ENCODE data around the gene ARPC2. TPM values are rescaled to one million over a fixed set of nuclear protein-coding genes. Genes with fewer than 3 reads are reported as not detected.

ARPC2 gene
- total and polyA plus RNA-seq, 3 experiments from 2014 or later: 575 to 970 (median 600) TPM

- Histone ChIP-seq H3K9me3 (ENCODE audit: low read length) (no peaks in the 10 kb centered on the region), H3K27ac (ENCODE audit: low read depth, low read length) (peak overlapping the region; percentile 92), H3K27me3 (ENCODE audit: insufficient read depth, low read length, poor library complexity, severe bottlenecking) (no peaks in the 10 kb centered on the region), H3K4me3 (ENCODE audit: low read length) (peak overlapping the region; percentile 87), H3K4me1 (ENCODE audit: insufficient read depth, low read length) (peaks cover 51% of the 10 kb centered on the region), H3K36me3 (ENCODE audit: insufficient read depth, low read length) (peaks cover 12% of the 10 kb centered on the region)
- Mint-ChIP-seq H3K27me3 (no peaks in the 10 kb centered on the region), H3K36me3 (peaks cover 0 to 59% (median 18%) of the 10 kb centered on the region in 3 donors), H3K4me1 (peaks cover 53 to 60% (median 56%) of the 10 kb centered on the region in 3 donors), H3K4me3 (peak overlapping the region; percentile 85 to 97 (median 93)), H3K9me3 (peaks cover 0 to 3% (median 0%) of the 10 kb centered on the region in 5 donors), H3K27ac (peak overlapping the region; percentile 91 to 100 (median 98))
- DNase-seq: peak in 3 of 5 donors; percentile 4 to 39 (median 39)
- POLR2A ChIA-PET: interaction anchor here (0.6 to 1.9 kb wide), 5 partner anchors 8 to 52 kb away, joined by 3 to 7 read pairs (median 5); partner anchors contain the start of genes AAMP and PNKD
- CTCF ChIA-PET: interaction anchor here (1.0 to 2.7 kb wide), 4 partner anchors 11 to 55 kb away, joined by 3 to 13 read pairs (median 6); no protein-coding TSS in a partner anchor
Measured at GRCh38 chr2:218218268-218219185, 1.5 kb downstream of the ARPC2 start.

GRCh38 chr2:218219934-218220333, 2.9 kb downstream of the ARPC2 start:
- Mint-ChIP-seq H3K27me3 (no peaks in the 10 kb centered on the region), H3K4me1 (peaks cover 67 to 74% (median 70%) of the 10 kb centered on the region in 3 donors), H3K27ac (peak overlapping the region; percentile 57 to 100 (median 98)), H3K9me3 (peaks cover 0 to 3% (median 0%) of the 10 kb centered on the region in 5 donors), H3K36me3 (peaks cover 8 to 73% (median 22%) of the 10 kb centered on the region in 3 donors), H3K4me3 (peak overlapping the region; percentile 85 to 97 (median 93))
- Histone ChIP-seq H3K4me1 (ENCODE audit: insufficient read depth, low read length) (peaks cover 65% of the 10 kb centered on the region), H3K27ac (ENCODE audit: low read depth, low read length) (no peak overlapping the region), H3K36me3 (ENCODE audit: insufficient read depth, low read length) (peaks cover 17% of the 10 kb centered on the region), H3K27me3 (ENCODE audit: insufficient read depth, low read length, poor library complexity, severe bottlenecking) (no peaks in the 10 kb centered on the region), H3K4me3 (ENCODE audit: low read length) (peak overlapping the region; percentile 87), H3K9me3 (ENCODE audit: low read length) (no peaks in the 10 kb centered on the region)
- DNase-seq: no peak
- POLR2A ChIA-PET: interaction anchor here (0.8 to 2.8 kb wide), 4 partner anchors 10 to 37 kb away, joined by 3 to 10 read pairs (median 6); no protein-coding TSS in a partner anchor
- CTCF ChIA-PET: interaction anchor here (1.0 to 2.7 kb wide), 4 partner anchors 9 to 53 kb away, joined by 3 to 13 read pairs (median 5); no protein-coding TSS in a partner anchor

- no peaks in the 10 kb centered on the region for H3K27me3 Mint-ChIP-seq
- H3K9me3 Mint-ChIP-seq: peaks cover 0 to 3% (median 0%) of the 10 kb centered on the region in 5 donors
- H3K27ac Mint-ChIP-seq: peak overlapping the region; percentile 21 to 100 (median 98)
- H3K27ac ChIP-seq (ENCODE audit: low read depth, low read length): peak overlapping the region; percentile 1
- ChIA-PET CTCF (interaction anchor here (1.2 to 2.7 kb wide), 6 partner anchors 8 to 49 kb away, joined by 3 to 13 read pairs (median 4); partner anchors contain the start of genes AAMP and PNKD), POLR2A (interaction anchor here (0.6 to 2.8 kb wide), 4 partner anchors 9 to 52 kb away, joined by 4 to 10 read pairs (median 6); no protein-coding TSS in a partner anchor)
- peaks cover 74% of the 10 kb centered on the region for H3K4me1 ChIP-seq (ENCODE audit: insufficient read depth, low read length)
- peak overlapping the region; percentile 87 for H3K4me3 ChIP-seq (ENCODE audit: low read length)
- H3K27me3 ChIP-seq (ENCODE audit: insufficient read depth, low read length, poor library complexity, severe bottlenecking): no peaks in the 10 kb centered on the region
- H3K36me3 ChIP-seq (ENCODE audit: insufficient read depth, low read length): peaks cover 19% of the 10 kb centered on the region
- H3K36me3 Mint-ChIP-seq: peaks cover 8 to 84% (median 25%) of the 10 kb centered on the region in 3 donors
- H3K4me1 Mint-ChIP-seq: peaks cover 75 to 83% (median 81%) of the 10 kb centered on the region in 3 donors
- peak in 1 of 5 donors; percentile 9 for DNase-seq
- no peaks in the 10 kb centered on the region for H3K9me3 ChIP-seq (ENCODE audit: low read length)
- peak overlapping the region; percentile 64 to 97 (median 93) for H3K4me3 Mint-ChIP-seq
Measured at GRCh38 chr2:218221000-218221399, 4.0 kb downstream of the ARPC2 start.

- no peaks in the 10 kb centered on the region for H3K9me3 ChIP-seq (ENCODE audit: low read length)
- peaks cover 71% of the 10 kb centered on the region for H3K4me1 ChIP-seq (ENCODE audit: insufficient read depth, low read length)
- H3K4me3 Mint-ChIP-seq: peak overlapping the region; percentile 70 to 97 (median 91)
- POLR2A ChIA-PET: no interaction called here
- peaks cover 8 to 92% (median 33%) of the 10 kb centered on the region in 3 donors for H3K36me3 Mint-ChIP-seq
- H3K4me1 Mint-ChIP-seq: peaks cover 81 to 90% (median 89%) of the 10 kb centered on the region in 3 donors
- H3K27me3 ChIP-seq (ENCODE audit: insufficient read depth, low read length, poor library complexity, severe bottlenecking): no peaks in the 10 kb centered on the region
- DNase-seq: peak in 1 of 5 donors; percentile 8
- H3K27ac ChIP-seq (ENCODE audit: low read depth, low read length): peak overlapping the region; percentile 0
- peaks cover 28% of the 10 kb centered on the region for H3K36me3 ChIP-seq (ENCODE audit: insufficient read depth, low read length)
- peak overlapping the region; percentile 67 to 100 (median 94) for H3K27ac Mint-ChIP-seq
- no peaks in the 10 kb centered on the region for H3K9me3 Mint-ChIP-seq
- no peaks in the 10 kb centered on the region for H3K27me3 Mint-ChIP-seq
- H3K4me3 ChIP-seq (ENCODE audit: low read length): peak overlapping the region; percentile 7
- CTCF ChIA-PET: interaction anchor here (0.6 kb wide), 1 partner anchor 70 kb away, joined by 3 read pairs; no protein-coding TSS in a partner anchor
Measured at GRCh38 chr2:218223046-218223445, 6.1 kb downstream of the ARPC2 start.

DNA sequence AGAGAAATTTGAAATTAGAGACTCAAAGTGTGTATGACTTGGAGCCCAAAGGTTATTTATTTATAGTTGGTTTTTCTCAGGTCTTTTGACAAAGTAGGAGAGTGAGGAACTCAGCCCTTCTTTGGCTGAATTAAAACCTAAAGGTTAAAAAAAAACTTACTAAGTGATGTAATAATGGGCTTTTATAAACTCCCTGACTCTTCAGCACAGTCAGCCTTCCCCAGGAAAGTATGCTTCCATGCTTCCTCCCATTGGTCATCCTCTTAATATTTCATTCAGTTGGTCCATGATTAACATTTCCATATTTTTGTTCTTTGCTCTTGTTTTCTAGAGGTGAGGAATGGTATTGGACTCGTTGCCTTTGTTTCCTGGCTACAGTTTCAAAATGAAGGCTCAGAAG, 7.2 kb downstream of the ARPC2 start:
- Histone ChIP-seq H3K4me3 (ENCODE audit: low read length) (no peak overlapping the region), H3K4me1 (ENCODE audit: insufficient read depth, low read length) (peaks cover 82% of the 10 kb centered on the region), H3K27me3 (ENCODE audit: insufficient read depth, low read length, poor library complexity, severe bottlenecking) (no peaks in the 10 kb centered on the region), H3K36me3 (ENCODE audit: insufficient read depth, low read length) (peaks cover 35% of the 10 kb centered on the region), H3K27ac (ENCODE audit: low read depth, low read length) (no peak overlapping the region), H3K9me3 (ENCODE audit: low read length) (no peaks in the 10 kb centered on the region)
- peak overlapping the region; percentile 67 to 100 (median 94) for H3K27ac Mint-ChIP-seq
- CTCF ChIA-PET: interaction anchor here (1.1 to 1.8 kb wide), 2 partner anchors 9 to 15 kb away, joined by 3 to 4 read pairs; no protein-coding TSS in a partner anchor
- peak overlapping the region; percentile 36 to 96 (median 91) for H3K4me3 Mint-ChIP-seq
- peaks cover 87 to 96% (median 96%) of the 10 kb centered on the region in 3 donors for H3K4me1 Mint-ChIP-seq
- POLR2A ChIA-PET: no interaction called here
- H3K36me3 Mint-ChIP-seq: peaks cover 8 to 93% (median 34%) of the 10 kb centered on the region in 3 donors
- H3K9me3 Mint-ChIP-seq: no peaks in the 10 kb centered on the region
- H3K27me3 Mint-ChIP-seq: no peaks in the 10 kb centered on the region
- no peak for DNase-seq

- peak overlapping the region in 6 of 7 donors; percentile 34 to 59 (median 46) for H3K4me3 Mint-ChIP-seq
- peaks cover 87 to 95% (median 91%) of the 10 kb centered on the region in 3 donors for H3K4me1 Mint-ChIP-seq
- DNase-seq: no peak
- peaks cover 17 to 89% (median 28%) of the 10 kb centered on the region in 3 donors for H3K36me3 Mint-ChIP-seq
- H3K9me3 Mint-ChIP-seq: no peaks in the 10 kb centered on the region
- ChIA-PET POLR2A (interaction anchor here (0.9 to 2.0 kb wide), 2 partner anchors 9 to 44 kb away, joined by 3 to 7 read pairs; partner anchors contain the start of genes ARPC2 and PNKD), CTCF (interaction anchor here (1.2 to 2.7 kb wide), 7 partner anchors 10 to 46 kb away, joined by 3 to 9 read pairs (median 5); partner anchors contain the start of genes AAMP, ARPC2 and PNKD)
- peaks cover 39% of the 10 kb centered on the region for H3K36me3 ChIP-seq (ENCODE audit: insufficient read depth, low read length)
- no peak overlapping the region for H3K27ac ChIP-seq (ENCODE audit: low read depth, low read length)
- H3K4me1 ChIP-seq (ENCODE audit: insufficient read depth, low read length): peaks cover 81% of the 10 kb centered on the region
- peak overlapping the region; percentile 11 to 98 (median 82) for H3K27ac Mint-ChIP-seq
- H3K4me3 ChIP-seq (ENCODE audit: low read length): no peak overlapping the region
- no peaks in the 10 kb centered on the region for H3K27me3 ChIP-seq (ENCODE audit: insufficient read depth, low read length, poor library complexity, severe bottlenecking)
- H3K9me3 ChIP-seq (ENCODE audit: low read length): no peaks in the 10 kb centered on the region
- H3K27me3 Mint-ChIP-seq: no peaks in the 10 kb centered on the region
Measured at GRCh38 chr2:218226903-218227302, 9.9 kb downstream of the ARPC2 start.

- Histone ChIP-seq H3K9me3 (ENCODE audit: low read length) (no peaks in the 10 kb centered on the region), H3K27ac (ENCODE audit: low read depth, low read length) (no peak overlapping the region), H3K4me1 (ENCODE audit: insufficient read depth, low read length) (peaks cover 65% of the 10 kb centered on the region), H3K4me3 (ENCODE audit: low read length) (no peak overlapping the region), H3K27me3 (ENCODE audit: insufficient read depth, low read length, poor library complexity, severe bottlenecking) (no peaks in the 10 kb centered on the region), H3K36me3 (ENCODE audit: insufficient read depth, low read length) (peaks cover 47% of the 10 kb centered on the region)
- ChIA-PET CTCF (interaction anchor here (0.9 to 2.7 kb wide), 6 partner anchors 9 to 167 kb away, joined by 3 to 13 read pairs (median 8); partner anchors contain the start of genes AAMP, ARPC2 and PNKD), POLR2A (interaction anchor here (0.7 to 2.5 kb wide), 7 partner anchors 8 to 978 kb away, joined by 3 to 10 read pairs (median 5); partner anchors contain the start of genes ARPC2 and ZFAND2B)
- no peak for DNase-seq
- no peaks in the 10 kb centered on the region for H3K27me3 Mint-ChIP-seq
- H3K9me3 Mint-ChIP-seq: no peaks in the 10 kb centered on the region
- H3K27ac Mint-ChIP-seq: peak overlapping the region; percentile 73 to 94 (median 92)
- H3K36me3 Mint-ChIP-seq: peaks cover 23 to 88% (median 30%) of the 10 kb centered on the region in 3 donors
- peaks cover 77 to 89% (median 85%) of the 10 kb centered on the region in 3 donors for H3K4me1 Mint-ChIP-seq
- peak overlapping the region in 6 of 7 donors; percentile 1 to 82 (median 56) for H3K4me3 Mint-ChIP-seq
Measured at GRCh38 chr2:218228366-218229090, 11.5 kb downstream of the ARPC2 start.

Measured in CD8-positive, alpha-beta memory T cell (primary cell).